ENCODE data around the gene RMI1.
"Not testable (repeated sequence)": the region's sequence is repeated elsewhere in the genome, so short reads cannot be mapped to it uniquely, and the experiment has no call there.

The RMI1 gene

GRCh38 chr9:83980395-83981125 lies at the start of gene RMI1:
TSS of gene RMI1 (plus strand) at chr9:83980805. CDS start at chr9:84000987, 20,182 bp downstream.
- DNase-seq = peak; percentile 100

GRCh38 chr9:83930881-83931280 lies 49.7 kb upstream of the RMI1 start:
- DNase-seq = no peak

- DNase-seq = no peak
These were observed 48.6 kb upstream of the RMI1 start for GRCh38 chr9:83932011-83932410.

- no peak for DNase-seq
These were observed 47.8 kb upstream of the RMI1 start for GRCh38 chr9:83932851-83933250.

GRCh38 chr9:83933790-83934189 lies 46.8 kb upstream of the RMI1 start:
- no peak for DNase-seq

GRCh38 chr9:83934569-83935275 lies 45.9 kb upstream of the RMI1 start:
- DNase-seq = no peak

GRCh38 chr9:83935276-83935935 lies 45.2 kb upstream of the RMI1 start:
- no peak for DNase-seq

- DNase-seq = no peak
These were observed 44.1 kb upstream of the RMI1 start for GRCh38 chr9:83936523-83936922.

- no peak for DNase-seq
These were observed 42.6 kb upstream of the RMI1 start for GRCh38 chr9:83937861-83938455.

- no peak for DNase-seq
These were observed 39.9 kb upstream of the RMI1 start for GRCh38 chr9:83940590-83941303.

GRCh38 chr9:83948096-83948495 lies 32.5 kb upstream of the RMI1 start:
- not testable (repeated sequence) for DNase-seq

GRCh38 chr9:83956086-83956435 lies 24.5 kb upstream of the RMI1 start:
- peak; percentile 75 for DNase-seq

GRCh38 chr9:83956436-83957247 lies 24.0 kb upstream of the RMI1 start:
- peak; percentile 89 for DNase-seq

- no peak for DNase-seq
These were observed 23.4 kb upstream of the RMI1 start for GRCh38 chr9:83957248-83957513.

GRCh38 chr9:83959061-83959460 lies 21.5 kb upstream of the RMI1 start:
- no peak for DNase-seq

- DNase-seq = no peak
These were observed 19.6 kb upstream of the RMI1 start for GRCh38 chr9:83960991-83961390.

GRCh38 chr9:83962165-83962564 lies 18.4 kb upstream of the RMI1 start:
- no peak for DNase-seq

GRCh38 chr9:83964973-83965349 lies 15.6 kb upstream of the RMI1 start:
- no peak for DNase-seq

GRCh38 chr9:83965350-83966208 lies 15.0 kb upstream of the RMI1 start:
- no peak for DNase-seq

GRCh38 chr9:83966209-83966582 lies 14.4 kb upstream of the RMI1 start:
- no peak for DNase-seq

GRCh38 chr9:83967073-83967472 lies 13.5 kb upstream of the RMI1 start:
- no peak for DNase-seq
